ENCODE measurements around the gene CFAP74. TPM values are rescaled to one million over a fixed set of nuclear protein-coding genes. Genes with fewer than 3 reads are reported as not detected.
A peak's percentile ranks its signal among the peaks of the same experiment; 100 is the strongest.

The CFAP74 gene
- total RNA-seq, 4 donors from 2014 or later: not detected

DNA sequence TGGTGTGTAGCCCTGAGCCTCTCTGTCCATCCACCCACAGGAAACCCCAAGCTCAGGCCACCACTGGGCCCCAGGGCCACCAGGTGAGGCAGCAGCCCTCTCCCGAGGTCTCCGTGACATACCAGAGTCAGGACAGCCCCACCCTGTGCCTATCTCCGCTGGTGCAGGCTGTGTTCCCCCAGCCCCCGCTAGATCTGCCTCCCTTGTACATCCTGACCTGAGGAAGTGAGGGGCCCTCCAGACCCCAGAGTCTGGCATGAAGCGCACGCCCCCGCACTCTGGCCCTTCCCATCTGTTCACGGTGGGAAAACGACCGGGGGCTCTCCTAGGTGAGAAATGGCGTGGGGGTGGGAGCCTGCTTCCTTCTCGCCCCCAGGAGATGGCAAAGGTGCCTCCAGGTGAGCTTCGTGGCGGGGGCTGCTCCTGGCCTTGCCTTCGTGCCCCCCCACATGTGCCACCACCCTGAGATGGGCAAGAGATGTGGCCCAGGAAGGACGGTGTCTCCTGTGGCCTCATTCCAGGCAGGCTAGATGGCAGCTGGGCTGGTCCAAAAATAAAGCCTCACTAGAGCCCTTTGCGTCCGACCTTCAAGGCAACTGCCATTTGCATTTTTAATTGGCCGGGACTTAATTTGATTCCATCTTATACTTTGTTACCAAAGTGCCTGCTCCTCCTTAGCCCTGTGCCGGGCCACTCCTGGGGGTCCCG lies 18.6 kb upstream of the CFAP74 start:
- DNase-seq (ENCODE audit: low spot score in 2 of 2): no peak
- WGBS, 2 donors: 72 to 77% methylated on average over 21 of the region's 21 CpGs
- H3K9me3 ChIP-seq: no peaks in the 10 kb centered on the region
- no peak overlapping the region for H3K4me3 ChIP-seq
- H3K27ac ChIP-seq: no peak overlapping the region
- H3K36me3 ChIP-seq: no peaks in the 10 kb centered on the region
- peaks cover 0 to 85% of the 10 kb centered on the region in 2 donors for H3K27me3 ChIP-seq
- TF ChIP-seq CTCF (IDR thresholded peaks at IDR 0.05) (no peak), POLR2A (IDR thresholded peaks at IDR 0.05) (no peak), EP300 (IDR thresholded peaks at IDR 0.05) (no peak)
- peaks cover 0 to 14% (median 2%) of the 10 kb centered on the region in 4 donors for H3K4me1 ChIP-seq

DNA sequence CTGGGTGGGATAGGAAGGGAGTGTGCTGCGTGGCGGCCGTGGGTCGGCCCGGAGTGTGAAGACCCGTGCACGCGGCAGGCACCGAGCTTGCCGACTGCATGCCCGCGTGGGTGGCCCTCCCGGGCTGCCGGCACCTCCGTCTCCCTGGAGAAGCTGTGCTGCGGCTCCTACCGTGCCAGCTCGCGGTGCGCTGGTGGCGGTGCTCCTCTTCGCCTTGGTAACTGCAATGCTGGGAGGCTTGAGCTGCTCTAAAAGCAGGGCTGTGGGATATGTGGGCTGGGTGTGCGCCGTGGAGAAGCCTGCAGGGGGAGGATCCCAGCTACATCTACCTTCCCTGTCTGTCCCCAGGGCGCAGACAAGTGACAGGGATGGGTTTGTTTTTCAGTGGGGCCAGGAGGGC lies 18.0 kb upstream of the CFAP74 start:
- DNase-seq (ENCODE audit: low spot score in 2 of 2): no peak
- TF ChIP-seq CTCF (IDR thresholded peaks at IDR 0.05) (no peak), EP300 (IDR thresholded peaks at IDR 0.05) (no peak), POLR2A (IDR thresholded peaks at IDR 0.05) (no peak)
- H3K9me3 ChIP-seq: no peaks in the 10 kb centered on the region
- H3K4me3 ChIP-seq: no peak overlapping the region
- H3K36me3 ChIP-seq: no peaks in the 10 kb centered on the region
- H3K27ac ChIP-seq: no peak overlapping the region
- 81 to 88% methylated on average over 21 to 25 of the region's 25 CpGs for WGBS, 2 donors
- peaks cover 0 to 14% (median 2%) of the 10 kb centered on the region in 4 donors for H3K4me1 ChIP-seq
- peaks cover 0 to 90% of the 10 kb centered on the region in 2 donors for H3K27me3 ChIP-seq

- WGBS, 2 donors: 72 to 78% methylated on average over 11 of the region's 11 CpGs
These were observed 16.7 kb upstream of the CFAP74 start for GRCh38 chr1:2020310-2020655.

GRCh38 chr1:2019571-2020309 lies 16.2 kb upstream of the CFAP74 start:
- WGBS, 2 donors: 16 to 19% methylated on average over 30 to 32 of the region's 61 CpGs
- TF ChIP-seq CTCF (IDR thresholded peaks at IDR 0.05) (no peak), EP300 (IDR thresholded peaks at IDR 0.05) (no peak), POLR2A (IDR thresholded peaks at IDR 0.05) (no peak)
- Histone ChIP-seq H3K36me3 (no peaks in the 10 kb centered on the region), H3K27me3 (peaks cover 0 to 93% of the 10 kb centered on the region in 2 donors), H3K9me3 (no peaks in the 10 kb centered on the region), H3K4me1 (peaks cover 0 to 14% (median 2%) of the 10 kb centered on the region in 4 donors), H3K4me3 (peak overlapping the region in 1 of 4 donors; percentile 40), H3K27ac (no peak overlapping the region)
- DNase-seq (ENCODE audit: low spot score in 2 of 2): no peak

More at GRCh38 chr1:2020310-2020655, 16.7 kb upstream of the CFAP74 start:
- DNase-seq (ENCODE audit: low spot score in 2 of 2): no peak
- Histone ChIP-seq H3K36me3 (no peaks in the 10 kb centered on the region), H3K4me1 (peaks cover 0 to 14% (median 2%) of the 10 kb centered on the region in 4 donors), H3K27me3 (peaks cover 0 to 93% of the 10 kb centered on the region in 2 donors), H3K9me3 (no peaks in the 10 kb centered on the region), H3K4me3 (no peak overlapping the region), H3K27ac (no peak overlapping the region)
- TF ChIP-seq CTCF (IDR thresholded peaks at IDR 0.05): no peak
- no peak for TF ChIP-seq EP300 (IDR thresholded peaks at IDR 0.05)
- TF ChIP-seq POLR2A (IDR thresholded peaks at IDR 0.05): no peak

GRCh38 chr1:2019172-2019543 lies 15.6 kb upstream of the CFAP74 start, which contains the start of gene GABRD:
GABRD (plus strand) TSS chr1:2019345; CDS start chr1:2019424, 79 bp downstream.
- no peak for DNase-seq (ENCODE audit: low spot score in 2 of 2)
- TF ChIP-seq CTCF (IDR thresholded peaks at IDR 0.05) (no peak), EP300 (IDR thresholded peaks at IDR 0.05) (no peak), POLR2A (IDR thresholded peaks at IDR 0.05) (no peak)
- peak within 1 kb of the TSS in 1 of 4 donors; percentile 40 for H3K4me3 ChIP-seq
- peaks cover 0 to 93% of the 10 kb centered on the region in 2 donors for H3K27me3 ChIP-seq
- no peaks in the 10 kb centered on the region for H3K36me3 ChIP-seq
- no peaks in the 10 kb centered on the region for H3K9me3 ChIP-seq
- 0% methylated on average over 9 of the region's 60 CpGs; no CpG with 5 or more reads in 1 of the 2 donors for WGBS, 2 donors
- no peak within 1 kb of the TSS for H3K27ac ChIP-seq
- H3K4me1 ChIP-seq: peaks cover 0 to 14% (median 2%) of the 10 kb centered on the region in 4 donors

Measured in tibial nerve (tissue), 4 donors.